K562 (cell line): ENCODE measurements around the gene PRICKLE2. TPM values are rescaled to one million over a fixed set of nuclear protein-coding genes. Genes with fewer than 3 reads are reported as not detected.

Source experiments
- ATAC-seq: fragments of 200-7000 bp; cut with Tn5 transposase; 3 replicates; pipeline ENCODE4 v1.9.1; 2020; ENCODE audit warnings: moderate library complexity
- BruUV-seq: library from RNA; stranded (reverse); fragments of 400-500 nt; replicated peaks from 2 replicates; lab custom pipeline; 2021; lab: Mats Ljungman, UMichigan
- CTCF ChIA-PET: fragments of 300-600 bp; formaldehyde crosslinking; extraction: SDS; loops from one replicate; lab custom pipeline; 2021; ENCODE audit warnings: low intra/inter-chr PET ratio; lab: Yijun Ruan, JAX
- POLR2A ChIA-PET: fragments of 300-600, 350-650 bp; sonication (Branson Sonifier 250); formaldehyde crosslinking; extraction: SDS; loops from one replicate; lab custom pipeline; 2021; ENCODE audit warnings: antibody characterized with exemption, inconsistent platforms; lab: Yijun Ruan, JAX
- DNase-seq, 4 experiments: peaks; one replicate each; pipeline versions ENCODE4 v3.0.0 to v3.0.0-alpha.2; 2011 to 2018; ENCODE audit warnings: low spot score in 3 of 4, mixed read lengths in 3 of 4; ENCODE audit errors: extremely low read depth in 1 of 4
- FAIRE-seq: peaks from 2 replicates; lab custom pipeline; 2011; peaks lifted over from hg19 to GRCh38; lab: Jason Lieb, UNC
- H2AFZ ChIP-seq: 2 replicates; pipeline ENCODE4 v1.6.0; 2011; ENCODE audit warnings: low read depth, low read length, control low read depth, inconsistent platforms
- H3K27ac ChIP-seq: fragments of 200-600 bp; 3 replicates; pipeline ENCODE4 v1.8.0; 2011; ENCODE audit warnings: low read depth, mild to moderate bottlenecking, control low read depth, inconsistent platforms, low read length, moderate library complexity, mixed read lengths; ENCODE audit errors: extremely low read depth
- H3K27me3 ChIP-seq, 2 experiments: fragments of 300-600 bp in 1 of 2; 2 replicates in 1 of 2; 3 replicates in 1 of 2; pipeline versions ENCODE4 v1.6.0 to v1.8.0; 2011; ENCODE audit warnings: inconsistent platforms in 2 of 2, low read length in 2 of 2, mild to moderate bottlenecking in 1 of 2, mixed read lengths in 1 of 2, moderate library complexity in 1 of 2; ENCODE audit not compliant: control insufficient read depth in 2 of 2, insufficient read depth in 2 of 2
- H3K36me3 ChIP-seq: fragments of 300-600 bp; 3 replicates; pipeline ENCODE4 v1.8.0; 2011; ENCODE audit warnings: mild to moderate bottlenecking, low read length, inconsistent platforms; ENCODE audit not compliant: control insufficient read depth, insufficient read depth
- H3K4me1 ChIP-seq, 2 experiments: fragments of 200-600 bp in 1 of 2; replicated peaks in 1 of 2; 2 replicates in 1 of 2; 3 replicates in 1 of 2; pipeline versions ENCODE4 v1.5.1 to v1.8.0; 2011; ENCODE audit warnings: inconsistent platforms in 2 of 2, low read length in 2 of 2, mild to moderate bottlenecking in 1 of 2, mixed read lengths in 1 of 2, moderate library complexity in 1 of 2; ENCODE audit not compliant: control insufficient read depth in 2 of 2, insufficient read depth in 2 of 2
- H3K4me2 ChIP-seq: 2 replicates; pipeline ENCODE4 v1.6.1; 2011; ENCODE audit warnings: low read length, control low read depth, inconsistent platforms, mixed read lengths; ENCODE audit not compliant: insufficient read depth
- H3K4me3 ChIP-seq: fragments of 200-600 bp; sonication (generic), shearing (Covaris generic); 2 replicates; pipeline ENCODE4 v1.5.1; 2016; ENCODE audit warnings: control low read depth, inconsistent platforms
- H3K79me2 ChIP-seq: fragments of 200-600 bp; 3 replicates; pipeline ENCODE4 v1.8.0; 2011; ENCODE audit warnings: low read length, inconsistent platforms; ENCODE audit not compliant: control insufficient read depth, insufficient read depth
- H3K9ac ChIP-seq, 2 experiments: 2 replicates each; pipeline versions ENCODE4 v1.6.0 to v1.6.1; 2011; ENCODE audit warnings: low read depth in 2 of 2, low read length in 2 of 2, control low read depth in 1 of 2, inconsistent platforms in 1 of 2, mild to moderate bottlenecking in 1 of 2, mixed read lengths in 1 of 2; ENCODE audit not compliant: insufficient read depth in 1 of 2
- H3K9me1 ChIP-seq: one replicate; pipeline ENCODE4 v1.6.0; 2011; ENCODE audit warnings: inconsistent platforms, mild to moderate bottlenecking, low read length, moderate library complexity; ENCODE audit not compliant: control insufficient read depth, insufficient read depth
- H3K9me3 ChIP-seq: replicated peaks from 2 replicates; pipeline ENCODE4 v1.5.1; 2011; ENCODE audit warnings: low read depth, low read length, inconsistent platforms; ENCODE audit not compliant: control insufficient read depth, insufficient read depth
- H4K20me1 ChIP-seq: replicated peaks from 2 replicates; pipeline ENCODE4 v1.6.1; 2011; ENCODE audit warnings: low read length, inconsistent platforms, mixed read lengths; ENCODE audit not compliant: control insufficient read depth, insufficient read depth
- POLR2B ChIP-seq: fragments of 450-650 bp; IDR thresholded peaks from 2 replicates; pipeline ENCODE4 v1.6.1; 2018; ENCODE audit warnings: low read depth; ENCODE audit not compliant: partially characterized antibody
- SAFB ChIP-seq: fragments of 200-400 bp; formaldehyde crosslinking; IDR thresholded peaks from 2 replicates; pipeline ENCODE4 v1.6.1; 2017; ENCODE audit warnings: low read depth, low read length, borderline replicate concordance
- ZBTB11 ChIP-seq, 3 experiments: fragments of 200-800 bp in 1 of 3; fragments of 250-450 bp in 1 of 3; fragments of 450-650 bp in 1 of 3; sonication (Bioruptor Pico) in 1 of 3; sonication (Bioruptor generic) in 1 of 3; formaldehyde crosslinking in 1 of 3; IDR thresholded peaks; 2 replicates each; pipeline versions ENCODE4 v1.6.1 to v1.8.0; 2016 to 2022; ENCODE audit warnings: mild to moderate bottlenecking in 2 of 3, missing genetic modification characterization in 2 of 3, missing compliant biosample characterization in 1 of 3, moderate library complexity in 1 of 3
- ZNF592 ChIP-seq: fragments of 450-650 bp; IDR thresholded peaks from 2 replicates; pipeline ENCODE4 v1.6.1; 2017; ENCODE audit warnings: antibody characterized with exemption, mild to moderate bottlenecking
- WGBS: fragments of 100-300 bp; shearing (Covaris generic); methylation state at CpG from one replicate; pipeline ENCODE4 v1.1.6; 2016; ENCODE audit warnings: low coverage, mixed read lengths; ENCODE audit not compliant: insufficient coverage; ENCODE audit errors: missing lambda C conversion rate; 5-methylcytosine and 5-hydroxymethylcytosine counted together
- in situ Hi-C: fragments of 300-500 bp; cut with MboI; formaldehyde crosslinking; loops from 4 replicates; pipeline ENCODE4 v1.15.0; 2018; ENCODE audit warnings: inconsistent platforms, mixed read lengths
- intact Hi-C: fragments of 100-400 bp; cut with micrococcal nuclease; formaldehyde crosslinking; loops from 2 replicates; pipeline ENCODE4 v1.14.2; 2022
- polyA plus RNA-seq, 8 experiments: library from polyadenylated mRNA; depleted of rRNA in 4 of 8; stranded (reverse) in 5 of 8; unstranded in 3 of 8; fragments of >200 nt; fragmentation: Nextera tagmentation in 2 of 8; fragmentation: Illumina TruSeq in 1 of 8; extraction: Ambion mirVana in 2 of 8; extraction: Trizol in 1 of 8; gene quantifications; 2 replicates each; pipeline versions ENCODE4 v1.2.1 to v1.2.3, GENCODE V29; 2011 to 2014; ENCODE audit warnings: inconsistent platforms in 1 of 8, missing spikeins in 1 of 8
- total RNA-seq, 7 experiments: library from RNA; depleted of rRNA in 6 of 7; stranded (reverse); fragments of >200 nt in 6 of 7; fragmentation: Illumina TruSeq in 2 of 7; extraction: Trizol in 2 of 7; gene quantifications; 2 replicates each; pipeline versions ENCODE4 v1.2.1 to v1.2.3, GENCODE V29; 2011 to 2021; ENCODE audit warnings: low replicate concordance in 1 of 7

PRICKLE2 gene
- total and polyA plus RNA-seq, 9 of the 15 experiments (the other 6 are each of a cell fraction or from before 2014, with no cell fraction given): 0.07 to 0.09 TPM; not detected in 7

- H3K4me3 ChIP-seq: no peak overlapping the region
- no peak overlapping the region for H3K4me2 ChIP-seq
- no peak overlapping the region for H3K9ac ChIP-seq
- no peaks in the 10 kb centered on the region for H3K9me3 ChIP-seq
- H3K4me1 ChIP-seq: no peaks in the 10 kb centered on the region
- WGBS: 3% methylated on average over 3 of the region's 3 CpGs
- H4K20me1 ChIP-seq: no peaks in the 10 kb centered on the region
- DNase-seq (no peak), FAIRE-seq (no peak), ATAC-seq (no peak)
- H3K27me3 ChIP-seq: peaks cover 0 to 13% of the 10 kb centered on the region in 2 experiments; a peak in 2 of 5 replicates
- TF ChIP-seq SAFB: no peak
- TF ChIP-seq ZBTB11 (CRISPR knock-in tag; IDR thresholded peaks at IDR 0.05): peak in 1 of 3 experiments; percentile 35; a peak in 2 of 6 replicates
- TF ChIP-seq POLR2B: no peak
- TF ChIP-seq ZNF592: no peak
- H3K79me2 ChIP-seq: no peaks in the 10 kb centered on the region
- no TSS peak for BruUV-seq
- no peaks in the 10 kb centered on the region for H3K9me1 ChIP-seq
- H3K36me3 ChIP-seq: no peaks in the 10 kb centered on the region
- CTCF ChIA-PET: no interaction called here
- POLR2A ChIA-PET: no interaction called here
- in situ Hi-C loops: no loop called here
- H2AFZ ChIP-seq: no peak overlapping the region
- no peak overlapping the region for H3K27ac ChIP-seq
- intact Hi-C loops: no loop called here
Observed at GRCh38 chr3:64104691-64105111, 120.6 kb downstream of the PRICKLE2 start.
